HCT116 (cell line): ENCODE measurements around the gene ALDH2. TPM values are rescaled to one million over a fixed set of nuclear protein-coding genes. Genes with fewer than 3 reads are reported as not detected.

Experiments
- ATAC-seq: fragments of 200-7000 bp; cut with Tn5 transposase; 2 replicates; pipeline ENCODE4 v1.9.1; 2020; ENCODE audit warnings: mild to moderate bottlenecking, moderate library complexity
- BruUV-seq: library from RNA; stranded (reverse); fragments of 400-500 nt; replicated peaks from 2 replicates; lab custom pipeline; 2021; lab: Mats Ljungman, UMichigan
- CTCF ChIA-PET: fragments of 300-600 bp; sonication (Branson Sonifier 250); formaldehyde crosslinking; loops from one replicate; lab custom pipeline; 2021; ENCODE audit warnings: antibody characterized with exemption; lab: Charles Lee
- POLR2A ChIA-PET: fragments of 300-600, 350-600 bp; sonication (Branson Sonifier 250); formaldehyde crosslinking; loops from one replicate; lab custom pipeline; 2021; ENCODE audit warnings: antibody characterized with exemption; lab: Charles Lee
- RAD21 ChIA-PET, 2 experiments: fragments of 300-600 bp; sonication (Branson Sonifier 250); formaldehyde crosslinking; loops; one replicate each; lab custom pipeline; 2023; ENCODE audit warnings: low total read pairs in 2 of 2; ENCODE audit not compliant: uncharacterized antibody in 2 of 2, unreplicated experiment in 2 of 2, low non-redundant PET in 1 of 2; lab: Charles Lee
- DNase-seq: peaks from one replicate; pipeline ENCODE4 v3.0.0-alpha.2; 2010; ENCODE audit warnings: low read depth, low spot score
- H2AFZ ChIP-seq: fragments of 200-600 bp; shearing (Covaris generic), sonication (generic); 2 replicates; pipeline ENCODE4 v1.6.1; 2017; ENCODE audit warnings: low read depth, mixed run types, mixed read lengths, antibody characterized with exemption, low read length; ENCODE audit not compliant: poor library complexity, severe bottlenecking
- H3K27ac ChIP-seq: 2 replicates; pipeline ENCODE4 v1.5.1; 2012; ENCODE audit warnings: low read depth, low read length
- H3K27me3 ChIP-seq: fragments of 200-600 bp; sonication (generic); 2 replicates; pipeline ENCODE4 v1.6.1; 2016; ENCODE audit warnings: mixed run types, low read length, mixed read lengths; ENCODE audit not compliant: insufficient read depth
- H3K36me3 ChIP-seq, 2 experiments: fragments of 200-500 bp in 1 of 2; fragments of 200-600 bp in 1 of 2; sonication (Bioruptor generic) in 1 of 2; sonication (generic) in 1 of 2; 2 replicates each; pipeline versions ENCODE4 v1.5.1 to v1.6.1; 2014 to 2016; ENCODE audit warnings: low read length in 2 of 2, inconsistent platforms in 1 of 2, mixed read lengths in 1 of 2, mixed run types in 1 of 2; ENCODE audit not compliant: insufficient read depth in 2 of 2, control insufficient read depth in 1 of 2
- H3K4me1 ChIP-seq, 2 experiments: fragments of 200-600 bp in 1 of 2; sonication (generic) in 1 of 2; 2 replicates each; pipeline versions ENCODE4 v1.5.1 to v1.6.1; 2012 to 2017; ENCODE audit warnings: low read length in 2 of 2, inconsistent platforms in 1 of 2, mild to moderate bottlenecking in 1 of 2, mixed read lengths in 1 of 2, mixed run types in 1 of 2, moderate library complexity in 1 of 2; ENCODE audit not compliant: insufficient read depth in 2 of 2, control insufficient read depth in 1 of 2
- H3K4me2 ChIP-seq: fragments of 200-600 bp; sonication (generic); 2 replicates; pipeline ENCODE4 v1.6.1; 2017; ENCODE audit warnings: mixed run types, low read length, mixed read lengths
- H3K4me3 ChIP-seq, 2 experiments: fragments of 200-600 bp in 1 of 2; sonication (generic) in 1 of 2; replicated peaks in 1 of 2; 2 replicates each; pipeline ENCODE4 v1.5.1; 2011 to 2016; ENCODE audit warnings: low read length in 2 of 2, control low read depth in 1 of 2, low read depth in 1 of 2, mild to moderate bottlenecking in 1 of 2, mixed read lengths in 1 of 2, mixed run types in 1 of 2
- H3K79me2 ChIP-seq: fragments of 200-600 bp; sonication (generic); 2 replicates; pipeline ENCODE4 v1.6.1; 2017; ENCODE audit warnings: mild to moderate bottlenecking, mixed run types, low read length, moderate library complexity, mixed read lengths; ENCODE audit not compliant: insufficient read depth
- H3K9ac ChIP-seq: fragments of 200-600 bp; sonication (generic); 2 replicates; pipeline ENCODE4 v1.6.1; 2016; ENCODE audit warnings: low read length, mixed read lengths
- H3K9me2 ChIP-seq: fragments of 200-600 bp; sonication (generic), shearing (Covaris generic); 2 replicates; pipeline ENCODE4 v1.6.1; 2017; ENCODE audit warnings: mixed run types, mild to moderate bottlenecking, moderate library complexity; ENCODE audit not compliant: insufficient read depth
- H3K9me3 ChIP-seq, 2 experiments: fragments of 200-500 bp in 1 of 2; fragments of 200-600 bp in 1 of 2; sonication (Bioruptor generic) in 1 of 2; sonication (generic) in 1 of 2; 2 replicates each; pipeline ENCODE4 v1.6.1; 2014 to 2017; ENCODE audit warnings: low read length in 2 of 2, mixed read lengths in 2 of 2, inconsistent platforms in 1 of 2, low read depth in 1 of 2, mild to moderate bottlenecking in 1 of 2, mixed run types in 1 of 2, moderate library complexity in 1 of 2; ENCODE audit not compliant: control insufficient read depth in 1 of 2, insufficient read depth in 1 of 2
- H4K20me1 ChIP-seq: fragments of 200-600 bp; sonication (generic), shearing (Covaris generic); 2 replicates; pipeline ENCODE4 v1.6.1; 2017; ENCODE audit warnings: mixed run types, mild to moderate bottlenecking, moderate library complexity; ENCODE audit not compliant: insufficient read depth
- ATF3 ChIP-seq: IDR thresholded peaks from 2 replicates; pipeline ENCODE4 v1.6.1; 2012
- CEBPB ChIP-seq: IDR thresholded peaks from 2 replicates; pipeline ENCODE4 v1.6.1; 2012; ENCODE audit warnings: low read depth
- ELF1 ChIP-seq: IDR thresholded peaks from 2 replicates; pipeline ENCODE4 v1.6.1; 2012; ENCODE audit warnings: low read depth, borderline replicate concordance
- EZH2 ChIP-seq: fragments of 200-600 bp; sonication (generic); IDR thresholded peaks from 2 replicates; pipeline ENCODE4 v1.6.1; 2017; ENCODE audit warnings: antibody characterized with exemption, mixed run types
- FOSL1 ChIP-seq: IDR thresholded peaks from 2 replicates; pipeline ENCODE4 v1.6.1; 2012; ENCODE audit warnings: low read depth
- POLR2AphosphoS5 ChIP-seq: IDR thresholded peaks from 2 replicates; pipeline ENCODE4 v1.6.1; 2011; ENCODE audit warnings: mild to moderate bottlenecking, low read depth, low read length, moderate library complexity
- RAD21 ChIP-seq: IDR thresholded peaks from 2 replicates; pipeline ENCODE4 v1.6.1; 2012; ENCODE audit warnings: low read depth, mild to moderate bottlenecking
- SP1 ChIP-seq: IDR thresholded peaks from 2 replicates; pipeline ENCODE4 v1.6.1; 2012; ENCODE audit warnings: low read depth
- SRF ChIP-seq: IDR thresholded peaks from 2 replicates; pipeline ENCODE4 v1.6.1; 2012; ENCODE audit warnings: low read depth
- TCF7L2 ChIP-seq: IDR thresholded peaks from 2 replicates; pipeline ENCODE4 v1.7.0; 2011; ENCODE audit warnings: borderline replicate concordance, inconsistent platforms; ENCODE audit not compliant: insufficient read depth, insufficient read length; ENCODE audit errors: extremely low read depth
- ZFX ChIP-seq: fragments of 450-650 bp; IDR thresholded peaks from 2 replicates; pipeline ENCODE4 v1.6.1; 2017
- ZNF274 ChIP-seq: fragments of 200-500 bp; sonication (Bioruptor generic); IDR thresholded peaks from 2 replicates; pipeline ENCODE4 v1.6.1; 2014; ENCODE audit warnings: mild to moderate bottlenecking, low read depth, low read length, inconsistent platforms
- intact Hi-C: fragments of 100-400 bp; cut with micrococcal nuclease; formaldehyde crosslinking; loops from 2 replicates; pipeline ENCODE4 v1.10.0; 2022
- total RNA-seq: library from RNA; stranded (reverse); gene quantifications from one replicate; pipeline ENCODE4 v1.2.1, GENCODE V29; 2021; ENCODE audit not compliant: unreplicated experiment
- TF ChIP-seq, protein P1 (sequence below): IDR thresholded peaks from 2 replicates; pipeline ENCODE4 v1.6.1; 2012; ENCODE audit warnings: low read depth
- TF ChIP-seq, protein P2 (sequence below): IDR thresholded peaks from 2 replicates; pipeline ENCODE4 v1.6.1; 2012

The ALDH2 gene
- total RNA-seq, 1 experiment from 2014 or later = 32.9 TPM

- POLR2A ChIA-PET = no interaction called here
- no peaks in the 10 kb centered on the region for H3K4me1 ChIP-seq
- H3K9me2 ChIP-seq = no peaks in the 10 kb centered on the region
- TF ChIP-seq, protein P1, sequence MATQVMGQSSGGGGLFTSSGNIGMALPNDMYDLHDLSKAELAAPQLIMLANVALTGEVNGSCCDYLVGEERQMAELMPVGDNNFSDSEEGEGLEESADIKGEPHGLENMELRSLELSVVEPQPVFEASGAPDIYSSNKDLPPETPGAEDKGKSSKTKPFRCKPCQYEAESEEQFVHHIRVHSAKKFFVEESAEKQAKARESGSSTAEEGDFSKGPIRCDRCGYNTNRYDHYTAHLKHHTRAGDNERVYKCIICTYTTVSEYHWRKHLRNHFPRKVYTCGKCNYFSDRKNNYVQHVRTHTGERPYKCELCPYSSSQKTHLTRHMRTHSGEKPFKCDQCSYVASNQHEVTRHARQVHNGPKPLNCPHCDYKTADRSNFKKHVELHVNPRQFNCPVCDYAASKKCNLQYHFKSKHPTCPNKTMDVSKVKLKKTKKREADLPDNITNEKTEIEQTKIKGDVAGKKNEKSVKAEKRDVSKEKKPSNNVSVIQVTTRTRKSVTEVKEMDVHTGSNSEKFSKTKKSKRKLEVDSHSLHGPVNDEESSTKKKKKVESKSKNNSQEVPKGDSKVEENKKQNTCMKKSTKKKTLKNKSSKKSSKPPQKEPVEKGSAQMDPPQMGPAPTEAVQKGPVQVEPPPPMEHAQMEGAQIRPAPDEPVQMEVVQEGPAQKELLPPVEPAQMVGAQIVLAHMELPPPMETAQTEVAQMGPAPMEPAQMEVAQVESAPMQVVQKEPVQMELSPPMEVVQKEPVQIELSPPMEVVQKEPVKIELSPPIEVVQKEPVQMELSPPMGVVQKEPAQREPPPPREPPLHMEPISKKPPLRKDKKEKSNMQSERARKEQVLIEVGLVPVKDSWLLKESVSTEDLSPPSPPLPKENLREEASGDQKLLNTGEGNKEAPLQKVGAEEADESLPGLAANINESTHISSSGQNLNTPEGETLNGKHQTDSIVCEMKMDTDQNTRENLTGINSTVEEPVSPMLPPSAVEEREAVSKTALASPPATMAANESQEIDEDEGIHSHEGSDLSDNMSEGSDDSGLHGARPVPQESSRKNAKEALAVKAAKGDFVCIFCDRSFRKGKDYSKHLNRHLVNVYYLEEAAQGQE = no peak
- no peak for TF ChIP-seq POLR2AphosphoS5
- no peak for TF ChIP-seq ATF3
- no peaks in the 10 kb centered on the region for H3K27me3 ChIP-seq
- H3K4me2 ChIP-seq = no peak overlapping the region
- RAD21 ChIA-PET = no interaction called here
- no peaks in the 10 kb centered on the region for H4K20me1 ChIP-seq
- ATAC-seq = no peak
- H3K79me2 ChIP-seq = no peaks in the 10 kb centered on the region
- intact Hi-C loops = no loop called here
- no peak overlapping the region for H3K27ac ChIP-seq
- CTCF ChIA-PET = interaction anchor here (1.6 kb wide), 1 partner anchor 35 kb away, joined by 5 read pairs; no protein-coding TSS in a partner anchor
- no TSS peak for BruUV-seq
- H3K9ac ChIP-seq = no peak overlapping the region
- no peak for DNase-seq
- 0 out of 4 replicates have a peak, but pooled peaks cover 0 to 8% of the 10 kb centered on the region in 2 experiments for H3K36me3 ChIP-seq
- H3K4me3 ChIP-seq = no peak overlapping the region
- H3K9me3 ChIP-seq = peaks cover 0 to 6% of the 10 kb centered on the region in 2 experiments; a peak in 1 of 4 replicates
- no peak overlapping the region for H2AFZ ChIP-seq
These were observed 10.8 kb downstream of the ALDH2 start for GRCh38 chr12:111777345-111778045.

GRCh38 chr12:111780166-111780565, 13.4 kb downstream of the ALDH2 start:
- intact Hi-C loops = no loop called here
- Histone ChIP-seq H3K27me3 (no peaks in the 10 kb centered on the region), H3K9ac (no peak overlapping the region), H3K79me2 (no peaks in the 10 kb centered on the region), H3K4me2 (no peak overlapping the region), H3K27ac (no peak overlapping the region), H3K4me1 (no peaks in the 10 kb centered on the region), H3K9me2 (no peaks in the 10 kb centered on the region), H3K9me3 (peaks cover 0 to 6% of the 10 kb centered on the region in 2 experiments; a peak in 1 of 4 replicates), H3K36me3 (peaks cover 0 to 8% of the 10 kb centered on the region in 2 experiments; a peak in 1 of 4 replicates), H4K20me1 (no peaks in the 10 kb centered on the region), H3K4me3 (no peak overlapping the region), H2AFZ (no peak overlapping the region)
- ChIA-PET RAD21 (no interaction called here), CTCF (no interaction called here), POLR2A (no interaction called here)
- BruUV-seq = no TSS peak
- TF ChIP-seq SP1 = no peak
- TF ChIP-seq CEBPB = no peak
- TF ChIP-seq ATF3 = no peak
- TF ChIP-seq, protein P2, sequence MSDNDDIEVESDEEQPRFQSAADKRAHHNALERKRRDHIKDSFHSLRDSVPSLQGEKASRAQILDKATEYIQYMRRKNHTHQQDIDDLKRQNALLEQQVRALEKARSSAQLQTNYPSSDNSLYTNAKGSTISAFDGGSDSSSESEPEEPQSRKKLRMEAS = no peak
- TF ChIP-seq SRF = no peak
- TF ChIP-seq ZFX = no peak
- TF ChIP-seq POLR2AphosphoS5 = no peak
- no peak for TF ChIP-seq TCF7L2
- no peak for TF ChIP-seq FOSL1
- TF ChIP-seq EZH2 = no peak
- no peak for TF ChIP-seq RAD21
- no peak for TF ChIP-seq ZNF274
- no peak for TF ChIP-seq ELF1
- ATAC-seq (no peak), DNase-seq (no peak)
